Hematopoietic multipotent progenitor cell (in vitro differentiated cells): ENCODE data around the gene MAGEC1. TPM values are rescaled to one million over a fixed set of nuclear protein-coding genes. Genes with fewer than 3 reads are reported as not detected.
"Not testable (repeated sequence)": the region's sequence is repeated elsewhere in the genome, so short reads cannot be mapped to it uniquely, and the experiment has no call there.

Experiments used
- DNase-seq, 3 donors: peaks; one replicate each; pipeline ENCODE4 v3.0.0-alpha.2; 2011 to 2015; ENCODE audit warnings: low read depth in 2 of 3, low spot score in 2 of 3
- total RNA-seq: library from RNA; depleted of rRNA; stranded (reverse); fragments of >200 nt; gene quantifications from one replicate; pipeline ENCODE4 v1.2.3, GENCODE V29; 2012

MAGEC1 gene, protein sequence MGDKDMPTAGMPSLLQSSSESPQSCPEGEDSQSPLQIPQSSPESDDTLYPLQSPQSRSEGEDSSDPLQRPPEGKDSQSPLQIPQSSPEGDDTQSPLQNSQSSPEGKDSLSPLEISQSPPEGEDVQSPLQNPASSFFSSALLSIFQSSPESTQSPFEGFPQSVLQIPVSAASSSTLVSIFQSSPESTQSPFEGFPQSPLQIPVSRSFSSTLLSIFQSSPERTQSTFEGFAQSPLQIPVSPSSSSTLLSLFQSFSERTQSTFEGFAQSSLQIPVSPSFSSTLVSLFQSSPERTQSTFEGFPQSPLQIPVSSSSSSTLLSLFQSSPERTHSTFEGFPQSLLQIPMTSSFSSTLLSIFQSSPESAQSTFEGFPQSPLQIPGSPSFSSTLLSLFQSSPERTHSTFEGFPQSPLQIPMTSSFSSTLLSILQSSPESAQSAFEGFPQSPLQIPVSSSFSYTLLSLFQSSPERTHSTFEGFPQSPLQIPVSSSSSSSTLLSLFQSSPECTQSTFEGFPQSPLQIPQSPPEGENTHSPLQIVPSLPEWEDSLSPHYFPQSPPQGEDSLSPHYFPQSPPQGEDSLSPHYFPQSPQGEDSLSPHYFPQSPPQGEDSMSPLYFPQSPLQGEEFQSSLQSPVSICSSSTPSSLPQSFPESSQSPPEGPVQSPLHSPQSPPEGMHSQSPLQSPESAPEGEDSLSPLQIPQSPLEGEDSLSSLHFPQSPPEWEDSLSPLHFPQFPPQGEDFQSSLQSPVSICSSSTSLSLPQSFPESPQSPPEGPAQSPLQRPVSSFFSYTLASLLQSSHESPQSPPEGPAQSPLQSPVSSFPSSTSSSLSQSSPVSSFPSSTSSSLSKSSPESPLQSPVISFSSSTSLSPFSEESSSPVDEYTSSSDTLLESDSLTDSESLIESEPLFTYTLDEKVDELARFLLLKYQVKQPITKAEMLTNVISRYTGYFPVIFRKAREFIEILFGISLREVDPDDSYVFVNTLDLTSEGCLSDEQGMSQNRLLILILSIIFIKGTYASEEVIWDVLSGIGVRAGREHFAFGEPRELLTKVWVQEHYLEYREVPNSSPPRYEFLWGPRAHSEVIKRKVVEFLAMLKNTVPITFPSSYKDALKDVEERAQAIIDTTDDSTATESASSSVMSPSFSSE
- total RNA-seq = not detected

DNA sequence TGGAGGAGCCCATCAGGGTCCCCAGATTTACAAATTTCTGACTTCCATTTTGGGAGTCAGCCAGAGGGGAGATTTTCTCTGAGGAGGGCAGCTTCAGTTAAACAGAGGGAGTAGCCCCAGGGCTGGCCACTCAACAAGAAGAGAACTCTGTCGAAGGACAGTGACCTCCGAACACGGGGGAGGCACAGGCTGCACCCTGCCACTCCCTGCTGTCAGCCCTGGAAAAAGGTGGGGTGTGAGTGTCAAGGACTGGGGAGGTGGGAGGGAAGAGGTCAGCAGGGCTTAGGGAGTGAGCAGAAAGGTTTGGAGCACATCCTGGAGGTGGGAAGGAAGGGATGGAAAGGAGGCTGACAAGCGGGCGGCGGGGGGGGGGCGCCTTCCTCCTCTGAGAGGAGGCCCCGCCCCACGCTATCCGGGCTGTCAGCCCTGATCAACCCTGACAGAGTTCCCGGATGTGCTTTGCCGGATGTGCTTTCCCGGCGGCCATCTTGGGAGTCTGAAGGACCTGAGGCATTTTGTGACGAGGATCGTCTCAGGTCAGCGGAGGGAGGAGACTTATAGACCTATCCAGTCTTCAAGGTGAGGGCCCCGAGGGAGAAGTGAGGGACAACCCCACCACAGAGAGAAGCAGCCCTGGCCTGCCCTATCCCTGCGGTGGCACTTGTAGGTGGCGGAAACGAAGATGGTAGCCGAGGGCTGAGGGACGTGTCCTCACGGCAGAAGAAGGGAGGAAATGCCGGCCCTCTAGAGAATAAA is at the start of gene MAGEC1:
TSS of gene MAGEC1 (plus strand) at position 495 of the 756 bp plus-strand sequence. CDS start 1,179 bp downstream, outside the sequence.
- DNase-seq = no peak

GRCh38 chrX:141857479-141857878 is 46.2 kb upstream of the MAGEC1 start:
- no peak for DNase-seq

DNA sequence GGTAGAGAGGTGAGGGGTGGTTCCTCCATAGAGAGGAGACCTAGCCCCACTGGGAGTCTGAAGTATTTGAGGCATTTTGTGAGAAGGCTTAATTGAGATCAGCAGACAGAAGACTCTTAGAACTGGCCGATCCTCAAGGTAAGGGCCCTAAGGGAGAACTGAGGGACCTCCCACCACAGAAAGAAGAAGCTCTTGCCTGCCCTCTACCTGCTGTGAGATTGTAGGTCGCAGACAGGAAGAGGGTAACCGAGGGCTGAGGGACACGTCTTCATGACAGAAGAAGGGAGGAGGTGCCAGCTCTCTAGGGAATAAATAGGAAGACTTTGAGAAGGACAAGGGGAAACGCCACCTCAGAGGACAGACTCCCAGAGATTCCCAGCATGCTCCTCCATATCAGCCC is 24.1 kb upstream of the MAGEC1 start:
- DNase-seq = no peak

DNA sequence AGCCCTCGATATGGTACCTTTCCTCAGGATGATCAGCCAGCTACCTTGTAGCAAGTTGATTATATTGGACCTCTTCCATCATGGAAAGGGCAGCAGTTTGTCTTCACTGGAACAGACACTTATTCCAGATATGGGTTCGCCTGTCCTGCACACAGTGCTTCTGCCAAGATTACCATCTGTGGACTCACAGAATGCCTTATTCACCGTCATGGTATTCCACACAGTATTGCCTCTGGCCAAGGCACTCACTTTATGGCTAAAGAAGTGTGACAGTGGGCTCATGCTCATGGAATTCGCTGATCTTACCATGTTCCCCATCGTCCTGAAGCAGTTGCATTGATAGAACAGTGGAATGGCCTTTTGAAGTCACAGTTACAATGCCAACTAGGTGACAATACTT is 14.9 kb upstream of the MAGEC1 start:
- DNase-seq = not testable (repeated sequence)

DNA sequence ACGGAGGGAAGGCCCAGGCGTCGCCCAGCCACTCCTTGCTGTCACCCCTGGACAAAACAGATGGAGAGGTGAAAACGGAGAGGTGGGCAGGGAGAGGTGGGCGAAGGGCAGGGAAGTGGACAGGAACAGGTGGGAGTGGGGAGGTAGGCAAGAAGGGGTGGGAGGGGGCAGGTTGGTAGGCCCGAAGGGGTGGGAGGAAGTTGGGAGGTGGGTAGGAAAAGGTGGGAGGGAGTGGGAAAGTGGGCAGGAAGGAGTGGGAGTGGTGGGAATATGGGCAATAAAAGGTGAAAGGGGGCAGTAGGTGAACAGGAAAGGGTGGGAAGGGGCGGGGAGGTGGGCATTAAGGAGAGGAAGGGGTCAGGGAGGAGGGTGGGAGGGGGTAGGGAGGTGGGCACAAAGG is 9.0 kb upstream of the MAGEC1 start:
- no peak for DNase-seq

- no peak for DNase-seq
These were observed 6.0 kb upstream of the MAGEC1 start for GRCh38 chrX:141897690-141898089.

- no peak for DNase-seq
These were observed 1.3 kb upstream of the MAGEC1 start for GRCh38 chrX:141902366-141902765.

DNA sequence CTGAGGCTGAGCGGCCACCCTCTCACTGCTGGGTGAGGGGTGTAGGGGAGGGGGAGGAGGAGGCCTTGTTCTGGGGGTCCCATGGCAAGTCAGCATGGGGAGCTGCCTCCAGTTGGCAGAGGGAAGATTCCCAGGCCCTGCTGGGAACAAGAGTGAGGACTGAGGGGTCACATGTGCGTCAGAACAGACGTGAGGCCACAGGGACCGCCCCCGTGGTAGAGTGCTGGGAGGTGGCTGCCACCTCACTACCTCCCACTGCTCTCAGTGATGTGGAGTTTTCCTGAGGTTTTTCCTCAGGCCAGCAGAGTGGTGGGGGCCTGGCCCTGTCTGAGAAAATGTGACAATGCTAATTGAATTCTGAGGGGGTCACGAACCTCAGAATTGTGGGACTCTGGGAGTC is 568 bp downstream of the MAGEC1 start:
- DNase-seq = no peak

- no peak for DNase-seq
These were observed 14.1 kb downstream of the MAGEC1 start for GRCh38 chrX:141917801-141918200.

DNA sequence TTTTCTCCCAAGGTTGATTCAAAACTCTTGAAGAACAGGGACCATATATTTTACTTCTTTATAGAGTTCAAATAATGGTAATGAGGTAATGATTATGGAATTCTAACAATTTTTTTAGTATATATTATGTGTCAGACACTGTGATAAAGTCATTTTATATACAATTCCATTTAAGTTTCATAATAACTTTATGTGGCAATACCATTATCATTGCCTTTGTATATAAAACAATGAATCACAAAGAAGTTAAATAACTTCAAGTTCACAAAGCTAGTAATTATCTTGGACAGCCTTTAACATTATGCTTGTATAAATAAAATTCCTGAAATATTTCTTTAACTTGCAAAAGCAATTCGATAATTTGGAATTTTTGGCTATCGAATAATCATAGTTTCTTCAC is 20.6 kb downstream of the MAGEC1 start:
- DNase-seq = no peak

GRCh38 chrX:141928432-141928831 is 24.7 kb downstream of the MAGEC1 start:
- no peak for DNase-seq

- no peak for DNase-seq
These were observed 30.5 kb downstream of the MAGEC1 start for GRCh38 chrX:141934059-141934641.

GRCh38 chrX:141935645-141936044 is 32.0 kb downstream of the MAGEC1 start:
- DNase-seq = no peak

DNA sequence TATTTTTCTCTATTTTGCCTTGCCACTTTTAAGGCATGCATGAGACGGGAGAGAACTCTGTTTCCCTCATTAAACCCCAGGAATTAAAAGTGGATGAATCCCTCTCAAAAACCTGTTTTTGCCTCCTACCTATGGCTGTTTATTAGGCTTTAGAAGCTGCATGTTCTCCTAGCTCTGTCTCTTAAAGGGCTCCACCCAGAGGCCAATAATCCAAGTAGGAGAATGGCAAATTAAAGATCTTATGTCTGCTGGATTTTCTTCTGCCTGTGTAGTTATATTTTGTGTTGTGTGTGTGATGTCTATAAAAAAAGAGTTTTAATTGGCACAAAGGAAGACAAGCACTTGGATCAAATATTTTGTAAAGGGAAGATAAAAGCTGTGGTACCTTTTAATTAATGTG is 32.4 kb downstream of the MAGEC1 start:
- no peak for DNase-seq

DNA sequence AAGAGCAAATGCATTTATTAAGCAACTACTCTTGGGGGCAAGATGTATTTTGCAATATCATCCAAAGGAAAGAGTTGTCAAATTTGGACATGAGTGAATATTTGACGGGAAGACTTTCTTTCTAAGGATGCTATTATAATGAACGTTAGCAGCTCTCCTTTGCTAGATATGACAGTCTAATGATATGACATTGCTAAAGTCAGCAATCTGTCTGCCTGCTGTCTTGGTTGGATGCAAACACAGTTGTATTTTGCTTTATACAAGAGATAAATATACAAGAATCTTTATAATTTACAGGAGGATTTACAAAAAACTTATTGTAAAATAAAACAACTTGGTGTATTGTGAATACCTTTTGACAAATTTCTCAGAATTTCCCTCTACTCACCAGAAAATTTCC is 37.5 kb downstream of the MAGEC1 start:
- no peak for DNase-seq

DNA sequence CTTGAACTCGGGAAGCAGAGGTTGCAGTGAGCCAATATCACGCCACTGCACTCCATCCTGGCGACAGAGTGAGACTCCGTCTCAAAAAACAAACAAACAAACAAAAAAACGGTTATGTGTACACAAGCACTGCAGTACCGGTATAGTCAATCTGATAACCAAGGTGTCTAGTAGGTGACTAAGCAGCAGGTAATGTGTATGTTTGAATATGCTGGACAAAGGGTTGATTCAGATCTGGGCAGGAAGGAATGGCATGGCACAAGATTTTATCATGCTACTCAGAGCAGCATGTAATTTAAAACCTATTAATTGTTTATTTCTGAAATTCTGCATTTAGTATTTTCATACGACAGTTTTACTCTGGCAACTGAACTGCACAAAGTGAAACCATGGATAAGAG is 41.7 kb downstream of the MAGEC1 start:
- no peak for DNase-seq

DNA sequence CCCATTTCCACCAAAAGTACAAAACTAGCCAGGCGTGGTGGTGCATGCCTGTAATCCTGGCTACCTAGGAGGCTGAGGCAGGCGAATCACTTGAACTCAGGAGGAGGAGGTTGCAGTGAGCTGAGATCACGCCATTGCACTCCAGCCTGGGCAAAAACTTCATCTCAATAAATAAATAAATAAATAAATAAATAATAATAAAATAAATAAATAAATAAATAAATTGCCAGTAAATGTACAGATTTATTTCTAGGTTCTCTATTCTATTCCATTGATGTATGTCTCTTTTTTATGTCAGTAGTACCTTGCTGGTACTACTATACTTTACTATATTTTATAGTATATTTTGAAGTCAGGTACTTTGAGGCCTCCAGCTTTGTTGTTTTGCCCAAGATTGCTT is 43.7 kb downstream of the MAGEC1 start:
- DNase-seq = no peak

GRCh38 chrX:141952603-141953002 is 48.9 kb downstream of the MAGEC1 start:
- no peak for DNase-seq

DNA sequence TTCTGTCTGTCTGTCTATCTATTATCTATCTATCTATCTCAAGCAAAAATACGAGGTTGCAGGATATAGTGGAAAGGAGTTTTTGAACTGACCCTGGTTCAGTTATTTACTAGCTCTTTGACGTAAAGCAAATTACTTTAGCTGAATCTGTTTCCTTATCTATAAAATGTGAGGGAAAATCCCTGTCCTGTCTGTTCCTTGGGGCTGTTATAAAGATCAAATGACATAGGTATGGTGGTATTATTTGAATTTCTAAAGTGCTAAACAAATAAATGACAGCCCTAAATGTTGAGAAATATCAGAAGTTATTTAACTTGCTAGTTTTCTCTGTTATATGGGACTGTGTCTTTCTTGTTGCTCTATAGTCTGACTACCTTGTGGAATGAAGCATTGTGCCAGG is 55.0 kb downstream of the MAGEC1 start:
- no peak for DNase-seq
